SK-N-SH treated with all-trans-retinoic acid at 6 μM for 48 hours (cell line): ENCODE results near the gene MYL6B.

Source experiments
- ATAC-seq: fragments of 200-7000 bp; cut with Tn5 transposase; 3 replicates; pipeline ENCODE4 v1.9.1; 2020; ENCODE audit warnings: mild to moderate bottlenecking, moderate library complexity
- ARNTL ChIP-seq: fragments of 450-650 bp; formaldehyde crosslinking; IDR thresholded peaks from 2 replicates; pipeline ENCODE4 v1.5.0; 2020; ENCODE audit warnings: low read depth, mild to moderate bottlenecking, moderate library complexity, borderline replicate concordance
- BACH2 ChIP-seq: fragments of 250-450 bp; sonication (Bioruptor Pico); IDR thresholded peaks from 2 replicates; pipeline ENCODE4 v1.9.0; 2021; ENCODE audit warnings: mild to moderate bottlenecking, borderline replicate concordance
- CREB5 ChIP-seq: fragments of 250-450 bp; sonication (Bioruptor Pico); IDR thresholded peaks from 2 replicates; pipeline ENCODE4 v1.5.1; 2020; ENCODE audit warnings: low read depth, mild to moderate bottlenecking, moderate library complexity
- CSDC2 ChIP-seq: fragments of 250-450 bp; sonication (Bioruptor Pico); IDR thresholded peaks from 2 replicates; pipeline ENCODE4 v1.5.0; 2020; ENCODE audit warnings: mild to moderate bottlenecking, moderate library complexity
- ESRRG ChIP-seq: fragments of 250-450 bp; sonication (Bioruptor Pico); IDR thresholded peaks from 2 replicates; pipeline ENCODE4 v1.6.1; 2021; ENCODE audit warnings: mild to moderate bottlenecking
- GLIS3 ChIP-seq: fragments of 250-450 bp; sonication (Bioruptor Pico); IDR thresholded peaks from 2 replicates; pipeline ENCODE4 v1.5.0; 2020; ENCODE audit warnings: mild to moderate bottlenecking, moderate library complexity
- ISL1 ChIP-seq: fragments of 250-450 bp; sonication (Bioruptor Pico); IDR thresholded peaks from 2 replicates; pipeline ENCODE4 v2.1.2; 2022; ENCODE audit warnings: mild to moderate bottlenecking, moderate library complexity
- OSR1 ChIP-seq: fragments of 250-450 bp; sonication (Bioruptor Pico); IDR thresholded peaks from 2 replicates; pipeline ENCODE4 v1.8.0; 2022; ENCODE audit warnings: moderate library complexity, mild to moderate bottlenecking, inconsistent platforms
- POU6F1 ChIP-seq: fragments of 250-450 bp; sonication (Bioruptor Pico); IDR thresholded peaks from 2 replicates; pipeline ENCODE4 v1.8.0; 2021; ENCODE audit warnings: low read depth, mild to moderate bottlenecking, moderate library complexity, borderline replicate concordance
- PPARA ChIP-seq: fragments of 250-450 bp; sonication (Bioruptor Pico); IDR thresholded peaks from 2 replicates; pipeline ENCODE4 v1.5.0; 2020; ENCODE audit warnings: mild to moderate bottlenecking, borderline replicate concordance
- RARB ChIP-seq: fragments of 250-450 bp; sonication (Bioruptor Pico); IDR thresholded peaks from 2 replicates; pipeline ENCODE4 v1.8.0; 2021; ENCODE audit warnings: mild to moderate bottlenecking, moderate library complexity
- SNAI2 ChIP-seq: fragments of 250-450 bp; sonication (Bioruptor Pico); IDR thresholded peaks from 2 replicates; pipeline ENCODE4 v1.5.0; 2020; ENCODE audit warnings: mild to moderate bottlenecking, moderate library complexity
- TCF4 ChIP-seq: fragments of 250-450 bp; sonication (Bioruptor Pico); IDR thresholded peaks from 2 replicates; pipeline ENCODE4 v1.8.0; 2021; ENCODE audit warnings: mild to moderate bottlenecking, moderate library complexity, borderline replicate concordance
- TOX ChIP-seq: fragments of 250-450 bp; sonication (Bioruptor Pico); IDR thresholded peaks from 2 replicates; pipeline ENCODE4 v1.8.0; 2021; ENCODE audit warnings: mild to moderate bottlenecking, moderate library complexity, borderline replicate concordance
- ZC3H10 ChIP-seq: fragments of 250-450 bp; sonication (Bioruptor Pico); IDR thresholded peaks from 2 replicates; pipeline ENCODE4 v1.5.1; 2021; ENCODE audit warnings: mild to moderate bottlenecking, moderate library complexity
- ZFP3 ChIP-seq: fragments of 250-450 bp; sonication (Bioruptor Pico); IDR thresholded peaks from 2 replicates; pipeline ENCODE4 v1.5.0; 2020; ENCODE audit warnings: mild to moderate bottlenecking, moderate library complexity
- ZFP30 ChIP-seq: fragments of 450-650 bp; formaldehyde crosslinking; IDR thresholded peaks from 2 replicates; pipeline ENCODE4 v1.5.0; 2022; ENCODE audit warnings: mild to moderate bottlenecking, moderate library complexity
- ZNF565 ChIP-seq: fragments of 450-650 bp; formaldehyde crosslinking; conservative IDR thresholded peaks from 2 replicates; pipeline ENCODE4 v1.5.0; 2020; ENCODE audit warnings: low read depth, mild to moderate bottlenecking, moderate library complexity
- ZNF70 ChIP-seq: fragments of 450-650 bp; formaldehyde crosslinking; IDR thresholded peaks from 2 replicates; pipeline ENCODE4 v1.5.0; 2020; ENCODE audit warnings: mild to moderate bottlenecking, moderate library complexity
- TF ChIP-seq, protein P1 (sequence below): fragments of 250-450 bp; sonication (Bioruptor Pico); IDR thresholded peaks from 2 replicates; pipeline ENCODE4 v1.8.0; 2020; ENCODE audit warnings: mild to moderate bottlenecking, moderate library complexity, borderline replicate concordance
- TF ChIP-seq, protein P2 (sequence below): fragments of 250-450 bp; sonication (Bioruptor Pico); IDR thresholded peaks from 2 replicates; pipeline ENCODE4 v1.5.1; 2021; ENCODE audit warnings: mild to moderate bottlenecking, moderate library complexity

MYL6B gene

GRCh38 chr12:56117778-56118687 lies 34.4 kb upstream of the MYL6B start, which contains the start of gene ZC3H10 (continued):
- TF ChIP-seq POU6F1 (CRISPR knock-in tag), result 0 out of 2 replicates have a peak, but pooled peaks have one; percentile 20
- TF ChIP-seq ISL1 (CRISPR knock-in tag), result no peak
- peak; percentile 98 for TF ChIP-seq GLIS3 (CRISPR knock-in tag)
- peak; percentile 40; the same call in 1 of the 2 replicates for TF ChIP-seq TCF4
- peak; percentile 85 for TF ChIP-seq TOX (CRISPR knock-in tag)
- TF ChIP-seq RARB (CRISPR knock-in tag), result peak; percentile 88; the same call in 1 of the 2 replicates
- TF ChIP-seq OSR1, result no peak
- TF ChIP-seq ZNF70 (CRISPR knock-in tag), result no peak
- no peak for TF ChIP-seq BACH2 (CRISPR knock-in tag)
- no peak for TF ChIP-seq CSDC2
- TF ChIP-seq ESRRG (CRISPR knock-in tag), result peak; percentile 95
- TF ChIP-seq SNAI2, result peak; percentile 68; the same call in 1 of the 2 replicates
- TF ChIP-seq, protein P1, sequence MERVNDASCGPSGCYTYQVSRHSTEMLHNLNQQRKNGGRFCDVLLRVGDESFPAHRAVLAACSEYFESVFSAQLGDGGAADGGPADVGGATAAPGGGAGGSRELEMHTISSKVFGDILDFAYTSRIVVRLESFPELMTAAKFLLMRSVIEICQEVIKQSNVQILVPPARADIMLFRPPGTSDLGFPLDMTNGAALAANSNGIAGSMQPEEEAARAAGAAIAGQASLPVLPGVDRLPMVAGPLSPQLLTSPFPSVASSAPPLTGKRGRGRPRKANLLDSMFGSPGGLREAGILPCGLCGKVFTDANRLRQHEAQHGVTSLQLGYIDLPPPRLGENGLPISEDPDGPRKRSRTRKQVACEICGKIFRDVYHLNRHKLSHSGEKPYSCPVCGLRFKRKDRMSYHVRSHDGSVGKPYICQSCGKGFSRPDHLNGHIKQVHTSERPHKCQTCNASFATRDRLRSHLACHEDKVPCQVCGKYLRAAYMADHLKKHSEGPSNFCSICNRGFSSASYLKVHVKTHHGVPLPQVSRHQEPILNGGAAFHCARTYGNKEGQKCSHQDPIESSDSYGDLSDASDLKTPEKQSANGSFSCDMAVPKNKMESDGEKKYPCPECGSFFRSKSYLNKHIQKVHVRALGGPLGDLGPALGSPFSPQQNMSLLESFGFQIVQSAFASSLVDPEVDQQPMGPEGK (CRISPR knock-in tag), result peak; percentile 94
- TF ChIP-seq, all 23 proteins: peak for 12

GRCh38 chr12:56118688-56119357 lies 33.6 kb upstream of the MYL6B start:
- TF ChIP-seq RARB (CRISPR knock-in tag) (no peak), ZFP30 (CRISPR knock-in tag) (no peak), ZNF70 (CRISPR knock-in tag) (no peak), BACH2 (CRISPR knock-in tag) (no peak), ARNTL (CRISPR knock-in tag) (no peak), ZNF565 (no peak), ZFP3 (no peak), SNAI2 (no peak), TOX (CRISPR knock-in tag) (no peak), PPARA (CRISPR knock-in tag) (no peak), ZC3H10 (CRISPR knock-in tag) (no peak), ISL1 (CRISPR knock-in tag) (no peak), ESRRG (CRISPR knock-in tag) (no peak), CSDC2 (no peak), TCF4 (no peak), CREB5 (CRISPR knock-in tag) (no peak)
- TF ChIP-seq, protein P2, sequence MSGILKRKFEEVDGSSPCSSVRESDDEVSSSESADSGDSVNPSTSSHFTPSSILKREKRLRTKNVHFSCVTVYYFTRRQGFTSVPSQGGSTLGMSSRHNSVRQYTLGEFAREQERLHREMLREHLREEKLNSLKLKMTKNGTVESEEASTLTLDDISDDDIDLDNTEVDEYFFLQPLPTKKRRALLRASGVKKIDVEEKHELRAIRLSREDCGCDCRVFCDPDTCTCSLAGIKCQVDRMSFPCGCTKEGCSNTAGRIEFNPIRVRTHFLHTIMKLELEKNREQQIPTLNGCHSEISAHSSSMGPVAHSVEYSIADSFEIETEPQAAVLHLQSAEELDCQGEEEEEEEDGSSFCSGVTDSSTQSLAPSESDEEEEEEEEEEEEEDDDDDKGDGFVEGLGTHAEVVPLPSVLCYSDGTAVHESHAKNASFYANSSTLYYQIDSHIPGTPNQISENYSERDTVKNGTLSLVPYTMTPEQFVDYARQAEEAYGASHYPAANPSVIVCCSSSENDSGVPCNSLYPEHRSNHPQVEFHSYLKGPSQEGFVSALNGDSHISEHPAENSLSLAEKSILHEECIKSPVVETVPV (CRISPR knock-in tag), result no peak
- TF ChIP-seq, protein P1 (CRISPR knock-in tag), result no peak
- peak; percentile 27 for ATAC-seq
